GM20000 (cell line): ENCODE measurements around the gene YIPF1.
"Not testable (repeated sequence)": the region's sequence is repeated elsewhere in the genome, so short reads cannot be mapped to it uniquely, and the experiment has no call there.

ENCODE experiments used
- DNase-seq: peaks from one replicate; pipeline ENCODE4 v3.0.0; 2012; ENCODE audit warnings: low spot score
- TF ChIP-seq, protein P1 (sequence below): IDR thresholded peaks from 2 replicates; pipeline ENCODE4 v1.5.1; 2012; ENCODE audit warnings: mild to moderate bottlenecking, control low read depth; ENCODE audit errors: extremely low read depth, missing control alignments

YIPF1 gene

DNA sequence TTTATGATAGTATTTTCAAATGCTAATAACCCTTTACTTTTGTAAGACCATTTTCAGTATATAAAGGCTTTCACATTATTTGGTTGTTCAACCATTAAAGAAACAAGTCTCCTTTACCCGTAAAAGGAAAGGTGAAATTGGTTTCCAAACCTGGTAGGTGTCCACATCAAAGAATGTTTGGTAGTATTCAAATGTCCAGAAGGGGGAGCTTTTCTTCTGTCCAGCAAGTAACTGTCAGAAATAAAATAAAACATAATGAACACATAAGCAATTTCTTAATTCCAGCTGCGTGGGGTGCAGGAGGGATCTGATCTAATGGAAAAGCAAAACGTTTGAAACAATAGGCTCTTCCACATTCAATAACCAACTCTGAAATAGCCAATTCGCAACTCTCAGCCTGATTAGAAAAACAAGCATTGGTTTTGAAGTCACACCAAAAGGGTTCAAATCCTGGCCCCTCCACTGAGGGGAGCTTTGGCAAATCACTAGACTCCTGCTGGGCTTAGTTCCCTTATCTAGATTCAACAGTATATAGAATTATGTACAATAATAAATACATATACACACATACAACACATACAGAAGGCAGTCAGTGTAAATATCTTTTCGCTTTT is 11.0 kb downstream of the YIPF1 start:
- DNase-seq = peak; percentile 47
- TF ChIP-seq, protein P1, sequence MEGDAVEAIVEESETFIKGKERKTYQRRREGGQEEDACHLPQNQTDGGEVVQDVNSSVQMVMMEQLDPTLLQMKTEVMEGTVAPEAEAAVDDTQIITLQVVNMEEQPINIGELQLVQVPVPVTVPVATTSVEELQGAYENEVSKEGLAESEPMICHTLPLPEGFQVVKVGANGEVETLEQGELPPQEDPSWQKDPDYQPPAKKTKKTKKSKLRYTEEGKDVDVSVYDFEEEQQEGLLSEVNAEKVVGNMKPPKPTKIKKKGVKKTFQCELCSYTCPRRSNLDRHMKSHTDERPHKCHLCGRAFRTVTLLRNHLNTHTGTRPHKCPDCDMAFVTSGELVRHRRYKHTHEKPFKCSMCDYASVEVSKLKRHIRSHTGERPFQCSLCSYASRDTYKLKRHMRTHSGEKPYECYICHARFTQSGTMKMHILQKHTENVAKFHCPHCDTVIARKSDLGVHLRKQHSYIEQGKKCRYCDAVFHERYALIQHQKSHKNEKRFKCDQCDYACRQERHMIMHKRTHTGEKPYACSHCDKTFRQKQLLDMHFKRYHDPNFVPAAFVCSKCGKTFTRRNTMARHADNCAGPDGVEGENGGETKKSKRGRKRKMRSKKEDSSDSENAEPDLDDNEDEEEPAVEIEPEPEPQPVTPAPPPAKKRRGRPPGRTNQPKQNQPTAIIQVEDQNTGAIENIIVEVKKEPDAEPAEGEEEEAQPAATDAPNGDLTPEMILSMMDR = peak; percentile 57

DNA sequence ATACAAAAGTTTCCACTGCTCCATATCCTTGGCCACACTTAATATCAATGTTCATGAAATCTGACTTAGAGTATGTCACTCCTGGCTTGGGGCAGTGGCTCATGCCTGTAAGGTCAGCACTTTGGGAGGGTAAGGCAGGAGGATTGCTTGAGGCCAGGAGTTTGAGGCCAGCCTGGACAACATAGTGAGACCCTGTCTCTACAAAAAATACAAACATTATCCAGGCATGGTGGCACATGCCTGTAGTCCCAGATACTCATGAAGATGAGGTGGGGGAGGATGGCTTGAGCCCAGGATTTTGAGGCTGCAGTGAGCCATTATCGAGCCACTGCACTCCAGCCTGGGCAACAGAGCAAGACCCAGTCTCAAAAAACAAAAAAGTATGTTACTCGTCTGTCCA is 14.4 kb downstream of the YIPF1 start:
- not testable (repeated sequence) for DNase-seq

DNA sequence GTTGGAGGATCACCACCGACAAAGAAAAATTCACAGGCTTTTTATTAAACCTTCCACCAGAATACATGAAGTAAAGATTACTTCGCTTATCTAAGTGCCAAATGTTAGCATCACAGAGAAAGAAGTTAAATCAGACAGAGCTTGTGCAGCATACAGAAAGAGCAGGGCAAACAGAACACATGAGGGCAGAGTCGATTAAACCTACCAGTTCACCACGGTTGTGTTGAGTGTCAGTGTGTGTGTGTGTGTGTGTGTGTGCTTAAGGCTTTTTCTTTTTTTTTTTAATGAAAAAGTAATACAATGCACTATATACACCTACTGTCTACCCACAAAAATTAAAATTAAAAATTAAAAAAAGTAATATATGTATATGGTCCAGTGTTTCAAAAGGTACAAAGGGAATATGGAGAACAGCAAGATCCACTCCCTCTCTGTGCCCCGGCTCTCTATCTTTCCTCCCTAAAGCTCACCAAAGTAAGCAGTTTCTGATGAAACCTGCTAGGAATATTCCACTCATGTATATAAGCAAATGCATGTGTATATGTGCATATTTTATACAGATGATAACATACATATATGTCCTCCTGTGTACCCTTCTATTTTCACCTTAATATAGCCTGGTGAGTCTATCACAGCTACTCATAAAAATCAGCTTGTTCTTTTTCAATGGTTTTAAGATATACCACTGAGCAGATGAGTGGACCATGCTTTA is 17.7 kb downstream of the YIPF1 start:
- DNase-seq = no peak
- TF ChIP-seq, protein P1 = no peak

DNA sequence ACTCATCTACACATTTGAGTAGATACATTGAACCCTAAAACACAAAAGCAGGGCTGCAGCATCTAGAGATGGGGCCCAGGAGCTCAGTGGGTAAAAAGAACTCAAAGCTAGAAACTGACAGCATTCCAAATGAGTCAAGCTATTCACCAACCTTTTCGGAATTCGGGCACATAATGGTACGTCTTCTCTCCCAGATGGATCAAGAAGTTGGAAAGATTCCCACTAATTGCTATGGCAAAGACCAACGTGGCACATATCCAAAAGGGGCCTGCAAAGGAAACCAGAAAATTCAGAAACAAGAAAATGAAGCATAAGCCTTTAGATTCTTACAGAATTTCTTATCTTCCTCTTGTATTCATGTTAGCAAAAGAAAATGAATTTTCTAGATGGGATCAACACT is 18.4 kb downstream of the YIPF1 start:
- DNase-seq = no peak
- TF ChIP-seq, protein P1 = no peak

DNA sequence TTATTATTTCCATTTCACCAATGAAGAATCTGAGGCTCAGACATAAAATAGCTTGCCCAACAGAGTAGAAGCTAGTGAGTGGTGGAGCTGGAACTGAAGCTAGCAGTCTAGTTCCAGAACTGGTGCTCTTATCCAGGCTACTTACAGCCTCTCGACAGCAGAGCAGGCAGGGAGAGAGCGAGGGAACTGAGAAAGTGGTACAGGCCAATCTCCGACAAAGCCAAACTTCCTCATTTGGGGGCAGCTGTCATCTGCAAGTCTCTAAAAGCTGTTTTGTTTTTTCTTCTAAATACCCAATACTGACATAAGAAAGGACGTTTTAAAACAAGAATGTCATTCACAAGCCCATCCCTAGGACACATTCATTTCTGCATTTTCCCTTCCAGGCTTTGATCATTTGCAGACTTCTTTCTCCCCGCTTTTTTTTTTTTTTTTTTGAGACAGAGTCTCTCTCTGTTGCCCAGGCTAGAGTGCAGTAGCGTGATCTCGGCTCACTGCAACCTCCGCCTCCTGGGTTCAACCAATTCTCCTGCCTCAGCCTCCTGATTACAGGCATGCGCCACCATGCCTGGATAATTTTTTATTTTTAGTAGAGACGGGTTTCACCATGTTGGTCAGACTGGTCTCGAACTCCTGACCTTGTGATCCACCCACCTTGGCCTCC is 20.0 kb downstream of the YIPF1 start:
- DNase-seq = peak; percentile 26

DNA sequence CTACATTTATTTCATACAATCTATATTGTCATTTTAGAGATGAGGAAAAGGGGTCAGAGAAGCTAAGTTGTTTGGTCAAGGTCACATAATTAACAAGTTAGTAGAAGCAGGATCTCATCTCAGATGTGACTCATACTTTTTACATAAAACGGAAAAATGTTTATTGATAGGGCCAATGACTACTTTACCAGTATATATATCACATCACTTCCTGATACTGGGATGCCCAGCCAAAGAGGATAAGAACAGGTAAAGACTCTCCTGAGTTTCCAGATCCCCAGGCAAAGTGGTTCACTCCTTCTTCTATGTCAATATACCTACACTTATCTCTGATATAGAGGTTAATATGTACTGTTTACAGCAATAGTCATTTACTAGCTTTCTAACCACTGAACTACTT is 21.0 kb downstream of the YIPF1 start:
- no peak for DNase-seq
- TF ChIP-seq, protein P1 = no peak

More for the DNA sequence above, 20.0 kb downstream of the YIPF1 start:
- TF ChIP-seq, protein P1 = no peak

DNA sequence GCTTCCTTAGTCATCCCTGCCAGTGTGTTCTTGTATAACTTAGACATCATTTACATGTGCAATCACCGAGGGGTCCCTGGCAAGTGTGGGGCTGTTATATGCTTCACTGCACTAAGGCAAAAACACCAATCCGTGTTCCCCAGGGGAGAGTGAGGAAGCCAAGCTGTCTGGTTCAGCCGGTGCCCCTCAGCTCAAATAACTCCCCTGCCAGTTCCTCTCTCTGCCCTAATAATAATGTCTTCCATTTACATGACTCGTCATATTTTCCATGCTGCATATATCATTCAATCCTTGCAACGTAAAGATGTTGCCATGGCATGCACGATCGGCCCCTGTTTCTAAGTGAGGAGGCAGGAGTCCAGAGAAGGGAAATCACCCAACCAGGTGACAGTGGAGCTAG is 27.1 kb downstream of the YIPF1 start:
- TF ChIP-seq, protein P1 = no peak

More for the DNA sequence above, 27.1 kb downstream of the YIPF1 start:
- no peak for DNase-seq
